GM21619 (cell line): Measurements from ENCODE around the gene C1orf210.

ENCODE experiments used
- ATAC-seq: cut with Tn5 transposase; IDR thresholded peaks from one replicate; pipeline ENCODE4 v1.9.1; 2021; ENCODE audit not compliant: unreplicated experiment

C1orf210 gene

GRCh38 chr1:43296207-43296606 is 10.8 kb upstream of the C1orf210 start:
- ATAC-seq, result no peak

DNA sequence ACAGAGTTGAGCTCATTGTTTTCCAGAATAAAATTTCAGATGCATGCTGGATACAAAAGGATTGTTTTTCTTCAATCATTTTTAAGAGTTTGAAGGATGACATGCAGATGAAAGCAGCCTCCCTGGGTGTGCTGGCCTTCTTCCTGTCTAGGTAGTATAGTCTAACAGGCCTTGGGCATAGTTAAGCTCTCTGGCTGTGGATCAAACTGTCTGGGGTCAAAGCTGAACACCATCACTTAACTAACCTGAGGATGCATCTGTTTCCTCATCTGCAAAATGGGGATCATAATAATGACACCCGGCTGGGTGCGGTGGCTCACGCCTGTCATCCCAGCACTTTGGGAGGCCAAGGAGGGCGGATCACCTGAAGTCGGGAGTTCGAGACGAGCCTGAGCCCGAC is 9.4 kb upstream of the C1orf210 start:
- no peak for ATAC-seq

DNA sequence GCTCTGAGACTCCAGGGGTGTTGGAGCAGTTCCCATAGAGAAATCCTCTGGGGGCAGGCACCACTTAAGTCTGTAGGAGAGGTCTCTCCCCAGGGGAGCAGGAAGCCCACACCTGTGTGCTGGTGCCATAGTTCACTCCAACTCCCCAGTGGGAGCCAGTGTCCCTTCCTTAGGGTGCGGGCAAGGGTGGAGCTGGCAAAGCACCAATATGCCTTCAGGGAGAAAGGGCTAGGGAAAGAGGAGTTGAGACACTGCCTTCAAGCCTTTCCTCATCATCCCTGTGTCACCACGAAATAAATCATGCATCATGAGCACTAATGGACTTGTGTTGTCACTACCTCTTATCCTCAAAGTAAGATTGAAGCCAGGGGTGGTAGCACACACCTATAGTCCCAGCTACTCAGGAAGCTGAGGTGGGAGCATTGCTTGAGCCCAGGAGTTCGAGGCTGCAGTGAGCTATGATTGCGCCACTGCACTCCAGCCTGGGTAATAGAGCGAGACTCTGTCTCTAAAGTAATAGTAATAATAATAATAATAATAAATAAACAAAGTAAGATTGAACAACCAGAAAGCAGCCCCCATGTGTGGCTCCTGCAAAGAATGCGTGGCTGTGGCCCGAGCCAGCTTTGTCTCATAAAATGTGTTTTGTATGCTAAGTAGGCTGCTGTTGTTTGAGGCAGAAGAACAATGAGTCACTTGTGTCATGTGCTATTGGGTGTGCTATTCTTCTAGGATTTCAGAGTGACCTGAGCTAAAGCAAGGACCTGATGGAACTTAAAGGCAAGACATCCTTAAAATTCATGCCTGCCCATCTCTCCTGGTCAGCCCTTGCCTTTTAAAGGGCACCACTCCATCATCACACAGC is 8.7 kb upstream of the C1orf210 start:
- no peak for ATAC-seq

DNA sequence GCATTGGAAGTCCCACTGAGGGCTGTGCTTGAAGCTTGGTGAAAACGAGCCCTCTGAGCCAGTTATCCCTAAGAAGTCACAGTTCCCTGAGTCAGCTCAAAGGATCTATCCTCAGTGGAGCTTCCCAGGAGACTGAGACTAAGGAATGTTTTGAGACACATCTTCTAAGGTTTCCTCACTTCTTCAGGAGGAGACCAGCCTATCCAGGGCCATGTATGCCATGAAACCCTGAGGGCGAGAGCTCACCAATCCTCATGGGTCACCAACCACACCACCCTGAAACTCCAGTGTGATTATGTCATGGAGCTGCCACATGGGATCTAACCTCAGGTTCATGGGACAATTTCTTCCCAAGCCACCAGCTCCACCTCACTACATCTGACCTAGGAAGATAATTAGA is 7.8 kb upstream of the C1orf210 start:
- no peak for ATAC-seq

- no peak for ATAC-seq
Measured at GRCh38 chr1:43292679-43293078, 7.3 kb upstream of the C1orf210 start.

- no peak for ATAC-seq
Measured at GRCh38 chr1:43292216-43292615, 6.8 kb upstream of the C1orf210 start.

- no peak for ATAC-seq
Measured at GRCh38 chr1:43288785-43289706, 3.7 kb upstream of the C1orf210 start.

DNA sequence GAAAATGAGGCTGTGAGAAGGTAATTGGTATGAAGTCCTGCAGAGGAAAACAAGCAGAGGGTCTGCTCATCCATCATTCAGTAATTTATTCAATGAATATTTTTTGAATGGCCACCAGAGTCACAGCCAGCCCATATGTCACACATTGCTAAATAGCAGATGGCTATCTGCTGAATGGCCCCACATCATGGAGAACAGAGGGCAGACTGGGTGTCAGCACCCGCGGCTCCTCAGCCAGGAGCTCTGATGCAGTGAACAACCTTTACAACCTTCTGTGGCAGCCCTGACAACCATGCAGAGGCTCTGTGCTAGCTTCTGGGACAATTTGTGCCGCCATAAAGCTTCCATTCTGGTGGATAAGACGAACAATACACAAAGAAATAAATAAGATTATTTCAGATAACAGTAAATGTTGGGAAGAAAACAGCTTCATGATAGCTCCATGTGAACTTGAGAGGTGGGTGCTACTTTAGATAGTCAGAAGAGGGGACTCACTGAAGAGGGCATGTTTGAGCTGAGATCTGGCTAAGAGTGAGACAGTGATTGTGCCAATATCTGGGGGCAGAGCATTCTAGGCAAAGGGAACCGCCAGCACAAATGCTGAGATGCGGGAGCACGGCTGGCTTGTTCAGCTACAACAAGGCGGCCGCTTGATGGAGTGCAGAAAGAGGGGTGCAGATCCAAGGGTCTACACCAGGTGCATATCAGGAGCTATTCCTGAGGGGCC is 2.8 kb upstream of the C1orf210 start:
- ATAC-seq, result no peak

DNA sequence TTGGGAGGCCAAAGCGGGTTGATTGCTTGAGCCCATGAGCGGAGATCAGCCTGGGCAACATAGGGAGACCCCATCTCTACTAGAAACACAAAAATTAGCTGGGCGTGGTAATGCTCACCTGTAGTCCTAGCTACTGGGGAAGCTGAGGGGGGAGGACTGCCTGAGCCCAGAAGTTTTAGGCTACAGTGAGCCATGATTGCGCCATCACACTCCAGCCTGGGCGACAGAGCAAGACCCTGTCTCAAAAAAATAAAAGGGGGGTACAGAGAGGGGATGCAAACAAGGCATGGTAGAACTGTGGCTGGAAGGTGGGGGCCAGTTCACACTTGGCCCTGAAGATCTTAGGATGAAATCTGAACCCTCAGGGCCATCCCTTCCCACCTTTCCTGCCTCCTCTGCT is 1.2 kb upstream of the C1orf210 start:
- no peak for ATAC-seq

GRCh38 chr1:43286115-43286514 is 734 bp upstream of the C1orf210 start:
- no peak for ATAC-seq

DNA sequence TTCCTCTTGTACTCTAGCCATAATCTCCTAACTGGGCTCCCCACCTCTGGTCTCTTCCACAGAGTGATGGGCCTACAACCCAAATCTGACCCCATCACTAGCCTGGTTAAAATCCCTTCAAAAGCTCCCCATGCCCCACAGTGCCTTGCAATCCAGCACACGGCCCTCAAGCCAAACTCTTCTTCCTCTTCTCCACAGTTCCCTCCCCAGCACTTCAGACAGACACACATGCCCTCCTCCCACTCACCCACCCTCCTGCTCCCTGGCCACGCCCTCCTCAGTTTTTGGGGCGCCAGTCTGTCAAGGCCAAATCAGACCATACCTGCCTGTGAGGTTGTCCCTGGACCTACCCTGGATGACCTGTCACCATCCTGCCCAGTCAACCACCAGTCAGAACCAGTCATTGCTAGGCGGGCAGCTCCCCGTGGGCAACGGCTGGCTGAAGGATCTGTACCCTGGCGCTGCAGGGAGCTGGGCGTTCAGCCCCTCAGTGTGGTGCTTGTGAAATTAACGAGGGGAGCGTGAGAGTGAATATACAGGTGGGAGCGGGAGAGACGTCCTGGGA is 753 bp downstream of the C1orf210 start:
- ATAC-seq, result no peak

- no peak for ATAC-seq
Measured at GRCh38 chr1:43284065-43284464, 1.3 kb downstream of the C1orf210 start.

GRCh38 chr1:43282220-43283195 is 2.9 kb downstream of the C1orf210 start:
- ATAC-seq, result no peak

DNA sequence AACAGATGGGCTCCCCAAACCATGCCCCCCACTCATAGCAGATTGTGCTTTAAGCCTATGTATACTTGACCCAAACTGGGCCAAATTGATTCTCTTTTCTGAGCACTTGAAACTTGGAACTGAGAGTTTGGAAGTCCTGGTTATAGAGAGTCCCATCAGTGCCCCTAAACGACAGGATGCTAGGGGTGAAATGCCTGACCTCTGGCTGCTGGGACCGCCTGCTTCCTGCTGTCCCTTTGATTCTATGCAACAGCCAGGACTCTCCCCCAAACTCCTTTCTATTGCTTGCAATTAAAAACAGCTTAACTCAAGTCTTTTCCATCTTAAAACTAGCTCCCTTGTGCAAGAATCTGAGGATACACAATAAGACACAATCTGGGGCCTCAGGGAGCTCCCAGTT is 4.7 kb downstream of the C1orf210 start:
- ATAC-seq, result no peak

DNA sequence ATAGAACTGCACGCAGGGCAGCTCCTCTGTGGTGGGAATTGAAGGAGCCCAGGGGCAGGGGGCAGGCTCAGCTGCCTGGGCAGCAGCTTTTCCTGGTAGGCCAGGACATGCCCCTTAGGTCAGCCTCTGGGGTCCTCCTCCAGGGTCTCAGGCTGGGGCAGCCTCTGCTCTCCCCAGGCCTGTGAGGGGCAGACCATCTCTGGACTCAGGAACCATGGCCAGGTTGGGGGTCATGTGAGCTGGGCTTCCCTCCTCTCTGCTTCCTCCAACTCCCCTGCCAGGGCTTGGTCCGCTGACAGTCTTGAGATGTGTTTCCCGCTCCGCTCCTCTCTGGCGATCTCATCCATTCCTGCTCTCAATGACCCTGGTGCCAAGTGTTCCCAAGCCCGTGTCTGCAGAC is 5.7 kb downstream of the C1orf210 start:
- ATAC-seq, result no peak

DNA sequence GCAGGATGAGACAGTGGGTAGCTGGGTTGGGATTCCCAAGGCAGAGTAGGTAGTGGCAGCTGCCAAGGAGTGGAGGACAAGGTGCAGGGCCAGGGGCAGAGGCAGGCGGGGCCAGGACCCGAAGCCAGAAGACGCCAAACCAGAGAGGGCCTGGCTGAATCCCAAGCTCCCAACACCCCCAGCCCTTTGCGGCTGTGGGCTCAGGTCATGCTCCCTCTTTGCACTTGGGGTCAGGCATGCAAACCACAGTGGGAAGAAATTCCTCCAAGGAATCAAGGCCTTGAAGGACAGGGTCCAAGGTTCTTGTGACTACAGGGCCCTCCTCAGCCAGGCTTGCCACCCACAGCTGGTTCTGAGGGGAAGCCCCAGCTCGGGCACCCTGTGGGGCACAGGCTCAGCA is 6.2 kb downstream of the C1orf210 start:
- ATAC-seq, result no peak

DNA sequence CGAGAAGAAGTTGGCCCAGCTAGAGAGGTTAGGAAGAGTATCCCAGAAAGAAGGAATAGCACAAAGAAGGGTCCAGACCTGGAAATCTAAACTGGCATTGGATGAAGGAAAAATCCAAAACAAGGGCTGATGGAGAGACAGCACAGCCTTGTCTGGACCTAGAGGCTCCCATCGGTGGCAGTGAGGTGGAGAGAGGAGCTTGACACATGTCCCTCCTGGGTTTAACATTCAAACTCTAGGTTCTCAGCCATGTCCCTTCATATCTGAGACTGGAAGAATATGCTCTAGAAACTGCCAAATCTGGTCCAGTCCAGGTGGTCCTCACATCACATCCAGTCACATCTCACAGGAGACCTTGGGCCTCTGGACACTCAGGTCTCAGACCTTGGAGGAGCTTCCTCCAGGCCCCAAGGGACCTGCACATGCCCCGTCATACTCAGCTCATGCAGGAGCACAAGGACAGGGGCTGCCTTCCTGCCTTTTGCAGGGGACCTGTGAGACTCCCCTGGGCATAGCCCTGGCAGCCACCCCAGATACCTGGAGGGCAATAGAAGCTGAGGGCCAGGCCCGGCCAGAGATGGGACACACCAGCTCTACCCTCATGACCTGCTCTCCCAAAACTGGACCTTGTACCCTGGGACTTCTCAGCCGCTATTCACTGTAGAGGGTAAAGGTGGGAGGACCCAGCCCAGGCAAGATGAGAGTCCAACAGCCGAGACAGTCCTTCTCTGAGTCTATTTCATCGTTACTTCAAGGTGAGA is 8.1 kb downstream of the C1orf210 start:
- ATAC-seq, result no peak

- ATAC-seq, result no peak
Measured at GRCh38 chr1:43276673-43277072, 8.7 kb downstream of the C1orf210 start.
